ENCODE results near the gene SAG. TPM values are rescaled to one million over a fixed set of nuclear protein-coding genes. Genes with fewer than 3 reads are reported as not detected.

The SAG gene
- total RNA-seq: not detected

DNA sequence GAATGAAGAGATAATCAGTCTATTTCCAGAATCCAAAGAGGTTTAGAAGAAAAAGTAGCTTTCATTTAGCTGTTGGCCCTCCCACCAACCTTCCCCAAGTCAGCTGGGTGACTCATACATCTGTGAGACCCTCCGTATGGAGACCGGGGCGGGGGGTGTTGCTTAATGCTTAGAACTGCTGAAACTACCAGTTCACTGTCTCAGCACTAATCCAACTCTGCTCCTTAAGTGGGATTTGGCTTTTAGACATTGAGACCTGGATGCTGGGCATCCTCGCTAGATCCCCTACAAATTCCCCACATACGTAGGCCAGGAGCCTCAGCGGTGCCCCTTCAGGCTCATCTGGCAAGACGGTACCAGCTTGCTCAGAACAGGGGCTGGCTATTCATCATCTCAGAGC lies at the start of gene SAG:
SAG (plus strand) TSS at position 252 of the 400 bp plus-strand sequence. CDS start 1,374 bp downstream, outside the sequence.
- H3K27ac ChIP-seq (replicated peaks in 1 of 4): no peak within 1 kb of the TSS
- TF ChIP-seq POLR2A (IDR thresholded peaks at IDR 0.05; ENCODE audit: low read depth) (no peak), POLR2AphosphoS5 (IDR thresholded peaks at IDR 0.05) (no peak), EP300 (IDR thresholded peaks at IDR 0.05) (no peak)
- TF ChIP-seq, protein P1, sequence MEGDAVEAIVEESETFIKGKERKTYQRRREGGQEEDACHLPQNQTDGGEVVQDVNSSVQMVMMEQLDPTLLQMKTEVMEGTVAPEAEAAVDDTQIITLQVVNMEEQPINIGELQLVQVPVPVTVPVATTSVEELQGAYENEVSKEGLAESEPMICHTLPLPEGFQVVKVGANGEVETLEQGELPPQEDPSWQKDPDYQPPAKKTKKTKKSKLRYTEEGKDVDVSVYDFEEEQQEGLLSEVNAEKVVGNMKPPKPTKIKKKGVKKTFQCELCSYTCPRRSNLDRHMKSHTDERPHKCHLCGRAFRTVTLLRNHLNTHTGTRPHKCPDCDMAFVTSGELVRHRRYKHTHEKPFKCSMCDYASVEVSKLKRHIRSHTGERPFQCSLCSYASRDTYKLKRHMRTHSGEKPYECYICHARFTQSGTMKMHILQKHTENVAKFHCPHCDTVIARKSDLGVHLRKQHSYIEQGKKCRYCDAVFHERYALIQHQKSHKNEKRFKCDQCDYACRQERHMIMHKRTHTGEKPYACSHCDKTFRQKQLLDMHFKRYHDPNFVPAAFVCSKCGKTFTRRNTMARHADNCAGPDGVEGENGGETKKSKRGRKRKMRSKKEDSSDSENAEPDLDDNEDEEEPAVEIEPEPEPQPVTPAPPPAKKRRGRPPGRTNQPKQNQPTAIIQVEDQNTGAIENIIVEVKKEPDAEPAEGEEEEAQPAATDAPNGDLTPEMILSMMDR (IDR thresholded peaks at IDR 0.05): no peak
- H3K36me3 ChIP-seq: no peaks in the 10 kb centered on the region
- H3K27me3 ChIP-seq: no peaks in the 10 kb centered on the region
- H3K4me1 ChIP-seq: no peaks in the 10 kb centered on the region
- H3K4me3 ChIP-seq: no peak within 1 kb of the TSS
- no peak for DNase-seq (ENCODE audit: extremely low spot score)
- WGBS: 72% methylated on average over 7 of the region's 7 CpGs
- H3K9me3 ChIP-seq: no peaks in the 10 kb centered on the region
- intact Hi-C loops (cut with DNase I): no loop called here

GRCh38 chr2:233258211-233258610 lies 49.4 kb upstream of the SAG start:
- Histone ChIP-seq H3K9me3 (no peaks in the 10 kb centered on the region), H3K4me1 (peaks cover 9 to 29% (median 21%) of the 10 kb centered on the region in 4 donors), H3K36me3 (peaks cover 37 to 87% (median 67%) of the 10 kb centered on the region in 4 donors), H3K27me3 (no peaks in the 10 kb centered on the region), H3K27ac (replicated peaks in 1 of 4) (no peak overlapping the region), H3K4me3 (no peak overlapping the region)
- DNase-seq (ENCODE audit: extremely low spot score): no peak
- TF ChIP-seq, protein P1 (IDR thresholded peaks at IDR 0.05): no peak
- no peak for TF ChIP-seq POLR2AphosphoS5 (IDR thresholded peaks at IDR 0.05)
- no peak for TF ChIP-seq EP300 (IDR thresholded peaks at IDR 0.05)
- no peak for TF ChIP-seq POLR2A (IDR thresholded peaks at IDR 0.05; ENCODE audit: low read depth)
- intact Hi-C loops (cut with DNase I): no loop called here
- WGBS: 89% methylated on average over 2 of the region's 2 CpGs

DNA sequence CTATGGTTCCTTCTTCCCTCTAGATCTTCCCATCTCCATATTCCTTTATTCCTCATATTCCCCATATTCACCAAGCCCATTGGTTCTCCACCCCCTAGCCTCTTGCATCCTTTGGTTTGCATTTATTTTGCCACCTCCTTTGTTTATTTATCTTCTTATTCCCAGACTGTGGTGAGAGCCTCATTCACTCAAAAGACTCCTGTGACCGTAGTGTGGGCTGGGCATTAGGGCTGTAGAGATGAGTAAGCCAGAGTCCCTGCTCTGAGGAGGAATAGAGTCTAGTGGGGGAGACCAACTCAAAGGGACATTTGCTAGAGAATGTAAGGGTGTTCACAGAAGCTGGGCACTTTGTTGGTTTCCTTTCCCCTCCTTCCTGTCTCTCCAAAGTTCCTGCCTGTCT lies 47.9 kb upstream of the SAG start:
- no peaks in the 10 kb centered on the region for H3K9me3 ChIP-seq
- TF ChIP-seq EP300 (IDR thresholded peaks at IDR 0.05) (no peak), POLR2A (IDR thresholded peaks at IDR 0.05; ENCODE audit: low read depth) (no peak), POLR2AphosphoS5 (IDR thresholded peaks at IDR 0.05) (no peak)
- TF ChIP-seq, protein P1 (IDR thresholded peaks at IDR 0.05): no peak
- H3K4me1 ChIP-seq: peaks cover 0 to 14% (median 6%) of the 10 kb centered on the region in 4 donors
- no peaks in the 10 kb centered on the region for H3K27me3 ChIP-seq
- 82% methylated on average over 1 of the region's 1 CpG for WGBS
- DNase-seq (ENCODE audit: extremely low spot score): no peak
- intact Hi-C loops (cut with DNase I): no loop called here
- H3K36me3 ChIP-seq: peaks cover 53 to 98% (median 78%) of the 10 kb centered on the region in 4 donors
- H3K27ac ChIP-seq (replicated peaks in 1 of 4): no peak overlapping the region
- H3K4me3 ChIP-seq: no peak overlapping the region

GRCh38 chr2:233260661-233261060 lies 47.0 kb upstream of the SAG start:
- Histone ChIP-seq H3K36me3 (peaks cover 62 to 100% (median 87%) of the 10 kb centered on the region in 4 donors), H3K9me3 (no peaks in the 10 kb centered on the region), H3K27me3 (no peaks in the 10 kb centered on the region), H3K4me1 (peaks cover 0 to 4% (median under 1%) of the 10 kb centered on the region in 4 donors), H3K4me3 (no peak overlapping the region), H3K27ac (replicated peaks in 1 of 4) (no peak overlapping the region)
- no peak for DNase-seq (ENCODE audit: extremely low spot score)
- TF ChIP-seq POLR2AphosphoS5 (IDR thresholded peaks at IDR 0.05) (no peak), EP300 (IDR thresholded peaks at IDR 0.05) (no peak), POLR2A (IDR thresholded peaks at IDR 0.05; ENCODE audit: low read depth) (no peak)
- TF ChIP-seq, protein P1 (IDR thresholded peaks at IDR 0.05): no peak
- intact Hi-C loops (cut with DNase I): no loop called here
- 99% methylated on average over 5 of the region's 5 CpGs for WGBS
